Smooth muscle cell (in vitro differentiated cells): ENCODE measurements around the gene CLIC5. TPM values are rescaled to one million over a fixed set of nuclear protein-coding genes. Genes with fewer than 3 reads are reported as not detected.

Experiments
- DNase-seq: peaks from one replicate; lab custom pipeline; 2025; ENCODE audit not compliant: unreplicated experiment; lab: John Stamatoyannopoulos, UW
- H2AFZ ChIP-seq: fragments of 200-600 bp; sonication (generic); 2 replicates; pipeline ENCODE4 v1.6.0; 2016; ENCODE audit warnings: antibody characterized with exemption, low read depth, mild to moderate bottlenecking
- H3F3A ChIP-seq: fragments of 200-600 bp; sonication (generic); 2 replicates; pipeline ENCODE4 v1.6.0; 2017; ENCODE audit warnings: antibody characterized with exemption, low read depth
- H3K27ac ChIP-seq: fragments of 200-600 bp; sonication (generic); 2 replicates; pipeline ENCODE4 v1.5.1; 2016; ENCODE audit warnings: low read depth, mild to moderate bottlenecking
- H3K27me3 ChIP-seq: fragments of 200-600 bp; sonication (generic); 2 replicates; pipeline ENCODE4 v1.6.1; 2016; ENCODE audit warnings: low read depth, mild to moderate bottlenecking
- H3K36me3 ChIP-seq: fragments of 200-600 bp; sonication (generic); 2 replicates; pipeline ENCODE4 v1.5.1; 2016; ENCODE audit warnings: low read depth
- H3K4me1 ChIP-seq: fragments of 200-600 bp; sonication (generic); 2 replicates; pipeline ENCODE4 v1.5.1; 2016; ENCODE audit warnings: low read depth
- H3K4me2 ChIP-seq: fragments of 200-600 bp; sonication (generic); 2 replicates; pipeline ENCODE4 v1.6.0; 2016; ENCODE audit warnings: mild to moderate bottlenecking
- H3K4me3 ChIP-seq: fragments of 200-600 bp; sonication (generic); 2 replicates; pipeline ENCODE4 v1.5.1; 2016; ENCODE audit warnings: mild to moderate bottlenecking
- H3K79me2 ChIP-seq: fragments of 200-600 bp; sonication (generic); 2 replicates; pipeline ENCODE4 v1.6.0; 2016; ENCODE audit warnings: low read depth, mild to moderate bottlenecking
- H3K9ac ChIP-seq: fragments of 200-600 bp; sonication (generic); 2 replicates; pipeline ENCODE4 v1.6.0; 2016; ENCODE audit warnings: low read depth
- H3K9me3 ChIP-seq: fragments of 200-600 bp; sonication (generic); replicated peaks from 2 replicates; pipeline ENCODE4 v1.5.1; 2016; ENCODE audit warnings: low read depth
- H4K20me1 ChIP-seq: fragments of 200-600 bp; sonication (generic); 2 replicates; pipeline ENCODE4 v1.6.0; 2016; ENCODE audit warnings: low read depth
- WGBS: methylation state at CpG from one replicate; pipeline ENCODE4 v1.1.7; 2016; ENCODE audit warnings: low lambda C conversion rate; 5-methylcytosine and 5-hydroxymethylcytosine counted together
- polyA plus RNA-seq: library from polyadenylated mRNA; unstranded; fragments of >200 nt; fragmentation: Nextera tagmentation; extraction: Ambion mirVana; gene quantifications from 2 replicates; pipeline ENCODE4 v1.2.1, GENCODE V29; 2016
- total RNA-seq: library from RNA; depleted of rRNA; stranded (reverse); fragments of >200 nt; gene quantifications from 2 replicates; pipeline ENCODE4 v1.2.3, GENCODE V29; 2014
- TF ChIP-seq, protein P1 (sequence below): fragments of 200-600 bp; sonication (generic); IDR thresholded peaks from 2 replicates; pipeline ENCODE4 v1.5.1; 2017; ENCODE audit warnings: borderline replicate concordance, mild to moderate bottlenecking, antibody characterized with exemption; ENCODE audit not compliant: insufficient read depth, poor library complexity, severe bottlenecking

Gene CLIC5
- total and polyA plus RNA-seq, 2 experiments from 2014 or later = 0.97 to 4.4 TPM

DNA sequence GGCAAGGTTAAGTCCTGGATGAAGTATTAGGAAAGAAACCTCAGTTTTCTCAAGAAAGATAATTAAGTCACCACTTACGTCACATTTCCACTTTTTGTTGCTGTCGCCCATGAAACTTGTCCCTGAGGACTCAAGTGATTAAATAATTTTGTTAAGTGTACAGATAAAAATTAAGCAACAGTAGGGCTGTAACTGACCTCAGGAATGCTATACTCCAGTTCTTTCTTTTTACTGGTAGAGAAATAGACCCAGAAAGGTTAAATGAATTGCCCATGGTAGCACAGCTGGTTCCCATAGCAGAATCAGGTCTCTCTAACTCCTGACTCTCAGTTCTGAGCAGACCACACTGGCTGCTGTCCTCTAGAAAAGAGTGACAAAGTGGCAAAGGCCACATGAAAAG is 54.5 kb downstream of the CLIC5 start:
- Histone ChIP-seq H3K36me3 (no peaks in the 10 kb centered on the region), H3K79me2 (no peaks in the 10 kb centered on the region), H3F3A (peaks cover 4% of the 10 kb centered on the region), H3K4me1 (peaks cover 7% of the 10 kb centered on the region), H3K4me3 (no peak overlapping the region), H3K27me3 (no peaks in the 10 kb centered on the region), H3K9me3 (no peaks in the 10 kb centered on the region), H4K20me1 (no peaks in the 10 kb centered on the region), H3K9ac (no peak overlapping the region), H3K4me2 (no peak overlapping the region), H2AFZ (no peak overlapping the region), H3K27ac (no peak overlapping the region)
- no peak for DNase-seq
- TF ChIP-seq, protein P1, sequence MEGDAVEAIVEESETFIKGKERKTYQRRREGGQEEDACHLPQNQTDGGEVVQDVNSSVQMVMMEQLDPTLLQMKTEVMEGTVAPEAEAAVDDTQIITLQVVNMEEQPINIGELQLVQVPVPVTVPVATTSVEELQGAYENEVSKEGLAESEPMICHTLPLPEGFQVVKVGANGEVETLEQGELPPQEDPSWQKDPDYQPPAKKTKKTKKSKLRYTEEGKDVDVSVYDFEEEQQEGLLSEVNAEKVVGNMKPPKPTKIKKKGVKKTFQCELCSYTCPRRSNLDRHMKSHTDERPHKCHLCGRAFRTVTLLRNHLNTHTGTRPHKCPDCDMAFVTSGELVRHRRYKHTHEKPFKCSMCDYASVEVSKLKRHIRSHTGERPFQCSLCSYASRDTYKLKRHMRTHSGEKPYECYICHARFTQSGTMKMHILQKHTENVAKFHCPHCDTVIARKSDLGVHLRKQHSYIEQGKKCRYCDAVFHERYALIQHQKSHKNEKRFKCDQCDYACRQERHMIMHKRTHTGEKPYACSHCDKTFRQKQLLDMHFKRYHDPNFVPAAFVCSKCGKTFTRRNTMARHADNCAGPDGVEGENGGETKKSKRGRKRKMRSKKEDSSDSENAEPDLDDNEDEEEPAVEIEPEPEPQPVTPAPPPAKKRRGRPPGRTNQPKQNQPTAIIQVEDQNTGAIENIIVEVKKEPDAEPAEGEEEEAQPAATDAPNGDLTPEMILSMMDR = no peak
- WGBS = 58% methylated on average over 2 of the region's 2 CpGs

GRCh38 chr6:45959534-45960145 is 56.0 kb downstream of the CLIC5 start:
- Histone ChIP-seq H4K20me1 (no peaks in the 10 kb centered on the region), H3K4me3 (no peak overlapping the region), H3K9me3 (no peaks in the 10 kb centered on the region), H2AFZ (no peak overlapping the region), H3K79me2 (no peaks in the 10 kb centered on the region), H3K27ac (peak overlapping the region; percentile 10), H3K4me2 (no peak overlapping the region), H3K9ac (no peak overlapping the region), H3K27me3 (peaks cover 3% of the 10 kb centered on the region), H3K36me3 (no peaks in the 10 kb centered on the region), H3F3A (no peaks in the 10 kb centered on the region), H3K4me1 (no peaks in the 10 kb centered on the region)
- TF ChIP-seq, protein P1 = no peak
- 69% methylated on average over 4 of the region's 4 CpGs for WGBS
- no peak for DNase-seq

- H3K36me3 ChIP-seq = no peaks in the 10 kb centered on the region
- no peak overlapping the region for H3K9ac ChIP-seq
- no peaks in the 10 kb centered on the region for H3F3A ChIP-seq
- H3K4me2 ChIP-seq = no peak overlapping the region
- H2AFZ ChIP-seq = no peak overlapping the region
- no peaks in the 10 kb centered on the region for H3K79me2 ChIP-seq
- DNase-seq = no peak
- peaks cover 3% of the 10 kb centered on the region for H3K27me3 ChIP-seq
- H3K4me1 ChIP-seq = peaks cover 5% of the 10 kb centered on the region
- H4K20me1 ChIP-seq = no peaks in the 10 kb centered on the region
- no peak overlapping the region for H3K27ac ChIP-seq
- TF ChIP-seq, protein P1 = no peak
- H3K4me3 ChIP-seq = no peak overlapping the region
- WGBS = 88% methylated on average over 7 of the region's 7 CpGs
- no peaks in the 10 kb centered on the region for H3K9me3 ChIP-seq
Observed at GRCh38 chr6:45956663-45957062, 59.0 kb downstream of the CLIC5 start.

DNA sequence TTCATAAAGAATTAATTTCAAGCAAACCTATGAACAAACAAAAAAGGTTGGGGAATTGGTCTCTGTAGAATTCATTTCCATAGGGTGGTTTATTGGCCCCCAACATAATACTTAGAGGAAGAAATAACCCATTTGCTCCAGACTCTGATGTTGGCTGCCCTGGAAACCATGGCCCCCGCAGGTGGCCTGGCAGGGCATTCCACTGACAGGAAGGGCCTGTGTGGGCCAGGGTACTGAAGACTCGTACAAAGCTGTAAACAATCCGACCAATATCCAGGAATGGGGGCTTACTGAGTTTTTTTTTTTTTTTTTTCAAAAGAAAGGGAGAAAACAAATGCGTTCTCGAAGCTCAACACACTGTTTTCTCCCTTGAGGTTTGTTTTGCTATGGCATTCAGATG is 59.5 kb downstream of the CLIC5 start:
- 51% methylated on average over 5 of the region's 5 CpGs for WGBS
- Histone ChIP-seq H3K4me2 (no peak overlapping the region), H3K36me3 (no peaks in the 10 kb centered on the region), H3K9ac (no peak overlapping the region), H3K9me3 (no peaks in the 10 kb centered on the region), H3K27me3 (peaks cover 3% of the 10 kb centered on the region), H4K20me1 (no peaks in the 10 kb centered on the region), H2AFZ (no peak overlapping the region), H3K27ac (no peak overlapping the region), H3K4me3 (no peak overlapping the region), H3K79me2 (no peaks in the 10 kb centered on the region), H3K4me1 (peaks cover 5% of the 10 kb centered on the region), H3F3A (no peaks in the 10 kb centered on the region)
- TF ChIP-seq, protein P1 = no peak
- no peak for DNase-seq
